Glomerular endothelial cell (primary cell): ENCODE data around the gene CLDN22. TPM values are rescaled to one million over a fixed set of nuclear protein-coding genes. Genes with fewer than 3 reads are reported as not detected.

Source experiments
- DNase-seq: peaks from one replicate; pipeline ENCODE4 v3.0.0-alpha.2; 2011; ENCODE audit warnings: low read depth, low spot score; ENCODE audit errors: extremely low read depth
- total RNA-seq: library from RNA; depleted of rRNA; stranded (reverse); fragments of >200 nt; gene quantifications from 2 replicates; pipeline ENCODE4 v1.2.3, GENCODE V29; 2015

Gene CLDN22
- total RNA-seq, 1 donor from 2014 or later, result not detected

DNA sequence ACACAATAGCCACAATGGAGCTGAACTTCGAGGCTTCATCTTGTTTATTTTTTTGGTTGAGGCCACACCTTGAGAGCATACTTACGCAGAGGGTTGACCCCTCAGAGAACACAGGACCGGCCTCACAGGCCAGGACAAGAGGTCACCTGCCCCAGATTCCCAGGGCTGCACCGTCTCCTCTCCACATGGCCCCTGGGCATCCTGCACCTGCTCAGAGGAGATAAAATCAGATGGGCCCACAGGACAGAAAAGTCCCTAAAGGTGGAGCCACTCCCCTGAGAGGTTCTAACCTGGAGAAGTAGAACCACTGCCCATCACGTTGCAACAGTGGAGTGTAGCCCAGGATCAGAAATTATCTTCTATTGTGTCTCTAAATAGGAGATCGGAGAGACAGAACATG is 3.2 kb upstream of the CLDN22 start:
- DNase-seq, result no peak

GRCh38 chr4:183322326-183322725 is 2.2 kb upstream of the CLDN22 start, which contains the start of gene CLDN24:
Gene CLDN24, minus strand, starts transcription at chr4:183322426. Its CDS starts 0 bp downstream, at chr4:183322426.
- no peak for DNase-seq

- no peak for DNase-seq
Measured at GRCh38 chr4:183321516-183321915, 1.4 kb upstream of the CLDN22 start.

- no peak for DNase-seq
Measured at GRCh38 chr4:183321079-183321478, 1.0 kb upstream of the CLDN22 start.

- DNase-seq, result no peak
Measured at GRCh38 chr4:183318656-183319055, 1.4 kb downstream of the CLDN22 start.

- no peak for DNase-seq
Measured at GRCh38 chr4:183314806-183315205, 5.3 kb downstream of the CLDN22 start.

GRCh38 chr4:183314336-183314735 is 5.7 kb downstream of the CLDN22 start:
- DNase-seq, result no peak

DNA sequence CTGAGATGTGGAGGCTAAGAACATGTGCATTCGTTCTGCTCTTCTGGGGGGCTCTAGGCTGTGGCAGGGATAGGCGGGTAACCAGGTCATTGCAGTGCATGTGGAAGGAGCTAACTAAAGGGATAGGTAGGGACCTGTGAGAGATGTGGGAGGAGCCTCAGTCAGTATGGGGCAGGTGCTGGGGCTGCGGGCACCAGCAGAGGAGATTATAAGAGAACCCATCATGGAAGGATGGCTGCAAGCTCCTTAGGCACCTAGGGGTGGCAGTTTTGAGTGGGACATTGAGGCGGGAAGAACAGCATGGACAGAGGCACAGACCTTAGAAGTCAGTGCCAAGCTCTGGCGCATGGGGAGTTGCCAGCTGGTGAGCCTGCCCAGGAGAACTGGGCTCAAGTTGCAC is 7.2 kb downstream of the CLDN22 start:
- no peak for DNase-seq

DNA sequence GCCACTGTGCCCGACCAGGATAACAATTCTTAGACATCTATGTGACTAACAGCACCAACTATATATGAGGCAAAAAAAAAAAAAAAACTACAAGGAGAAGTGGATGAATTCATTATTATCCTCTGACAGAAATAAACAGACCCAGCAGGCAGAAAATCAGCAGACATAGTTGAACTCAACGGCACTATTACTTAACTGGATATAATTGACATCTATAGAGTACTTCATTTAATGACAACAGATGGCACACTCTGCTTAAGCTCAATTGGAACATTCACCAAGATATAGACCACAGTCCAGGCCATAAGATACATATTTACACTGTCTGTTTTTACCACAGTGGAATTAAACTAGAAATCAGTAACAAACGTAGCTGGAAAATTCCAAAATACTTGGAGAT is 13.3 kb downstream of the CLDN22 start:
- DNase-seq, result no peak

DNA sequence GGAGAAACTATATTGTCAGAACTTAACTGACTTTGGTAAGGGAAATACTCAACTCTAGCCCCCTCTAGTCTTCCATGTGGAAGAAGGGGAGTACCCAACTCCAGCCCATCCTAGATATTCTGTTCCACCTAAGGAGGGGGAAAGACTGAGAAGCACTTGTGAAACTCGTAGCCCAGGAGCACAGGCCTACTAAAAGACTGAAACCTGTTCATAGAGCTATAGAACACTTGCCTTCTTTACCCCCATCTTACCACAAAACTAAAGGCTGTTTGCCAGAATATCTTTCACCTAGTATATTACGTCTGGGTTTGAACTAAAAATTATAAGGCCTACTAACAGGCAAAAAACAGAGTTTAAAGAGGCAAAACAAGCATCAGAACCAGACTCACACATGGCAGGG is 15.5 kb downstream of the CLDN22 start:
- no peak for DNase-seq

DNA sequence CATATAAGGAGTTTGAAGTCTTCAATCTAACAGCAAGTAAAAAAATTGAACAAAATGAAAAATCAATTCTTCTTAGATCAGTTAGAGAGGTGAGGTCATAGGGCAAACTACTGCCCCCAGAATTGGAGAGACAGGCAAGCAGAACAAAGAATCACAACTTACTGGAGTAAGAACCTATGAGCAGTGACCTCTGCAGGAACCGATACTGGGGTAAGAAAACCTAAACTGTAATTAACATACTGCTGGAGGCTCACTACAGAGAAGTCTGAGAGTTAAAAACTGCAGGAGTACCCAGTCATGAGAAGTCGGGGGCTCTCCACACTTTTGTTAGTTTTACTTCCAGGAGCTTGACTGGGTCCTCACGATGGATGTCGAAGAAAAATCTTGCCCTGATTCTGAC is 16.0 kb downstream of the CLDN22 start:
- DNase-seq, result no peak

DNA sequence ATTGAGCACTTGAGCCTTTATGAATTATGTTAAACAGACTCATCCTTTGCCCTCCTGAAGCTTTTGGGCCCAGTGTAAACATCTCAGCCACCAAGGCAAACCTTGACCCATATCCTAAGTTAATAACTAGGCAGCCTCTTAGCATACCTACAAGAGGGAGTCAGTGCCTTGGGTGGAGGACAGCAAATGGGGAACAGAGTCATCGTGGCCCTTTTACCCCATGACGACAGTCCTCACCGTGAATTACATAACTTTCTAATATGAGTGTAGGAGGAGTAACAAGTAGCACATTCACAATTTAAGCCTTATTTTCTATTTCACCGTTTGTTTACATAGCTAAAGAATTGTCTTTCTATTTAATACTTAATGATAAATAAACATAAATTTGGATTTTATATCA is 16.8 kb downstream of the CLDN22 start:
- DNase-seq, result no peak

GRCh38 chr4:183300655-183301054 is 19.4 kb downstream of the CLDN22 start:
- no peak for DNase-seq

DNA sequence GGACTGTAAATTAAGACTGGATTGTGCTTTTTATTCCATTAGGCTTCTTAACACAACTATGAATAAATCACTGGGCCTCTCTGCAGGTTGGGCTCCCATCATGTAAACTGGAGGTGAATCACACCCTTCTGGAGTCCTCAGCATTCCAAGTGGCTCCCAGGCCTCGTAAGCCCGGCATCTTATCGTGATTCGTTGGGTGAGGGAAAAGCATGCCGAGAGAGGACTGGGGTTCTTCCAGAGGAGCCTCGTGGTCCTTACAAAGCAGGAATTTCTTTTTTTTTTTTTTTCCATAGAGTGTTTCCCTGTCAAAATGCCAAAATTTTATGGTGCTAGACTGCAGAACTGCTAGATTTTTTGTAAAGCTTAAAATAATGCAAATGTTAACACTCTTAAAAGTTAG is 20.0 kb downstream of the CLDN22 start:
- no peak for DNase-seq

- DNase-seq, result no peak
Measured at GRCh38 chr4:183299464-183299863, 20.6 kb downstream of the CLDN22 start.

GRCh38 chr4:183297675-183298074 is 22.4 kb downstream of the CLDN22 start:
- no peak for DNase-seq

DNA sequence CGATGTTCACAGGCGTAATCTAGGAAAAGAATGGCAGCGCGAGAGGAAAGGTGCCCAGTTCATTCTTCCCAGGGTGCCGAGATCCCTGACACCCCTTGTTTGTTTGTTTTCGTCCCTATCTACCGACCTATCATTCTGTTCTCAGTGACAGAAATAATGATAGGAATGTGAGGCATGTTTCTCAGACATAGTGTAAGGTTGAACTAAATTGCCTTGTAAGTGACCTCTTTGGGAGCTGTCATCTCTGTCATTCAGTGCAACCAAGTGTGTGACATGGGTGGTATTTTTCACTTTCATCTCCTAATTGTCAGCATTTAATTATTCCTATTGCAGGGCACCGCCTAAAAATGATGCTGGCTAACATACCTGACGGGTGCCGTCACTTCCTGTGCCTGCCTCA is 24.4 kb downstream of the CLDN22 start:
- no peak for DNase-seq

DNA sequence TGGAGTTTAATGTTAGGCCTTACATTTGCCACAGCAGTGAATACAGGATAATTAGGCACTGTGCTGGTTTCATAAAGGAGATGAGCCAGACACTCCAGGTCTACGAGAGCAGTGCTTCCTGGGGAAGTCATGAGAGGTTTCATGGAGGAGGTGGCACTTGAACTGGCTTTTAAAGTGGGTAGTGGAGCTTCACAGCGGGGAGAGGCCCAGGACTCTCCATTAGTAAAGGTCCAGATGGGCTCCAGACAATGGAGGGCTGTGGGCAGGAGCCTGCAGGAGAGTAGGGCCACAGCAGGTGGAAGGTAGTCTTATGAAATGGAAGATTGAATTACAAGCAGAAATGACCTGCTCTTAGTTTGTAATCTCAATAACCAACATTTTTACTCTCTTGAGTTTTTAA is 29.0 kb downstream of the CLDN22 start:
- no peak for DNase-seq

GRCh38 chr4:183289688-183290087 is 30.4 kb downstream of the CLDN22 start:
- DNase-seq, result no peak

DNA sequence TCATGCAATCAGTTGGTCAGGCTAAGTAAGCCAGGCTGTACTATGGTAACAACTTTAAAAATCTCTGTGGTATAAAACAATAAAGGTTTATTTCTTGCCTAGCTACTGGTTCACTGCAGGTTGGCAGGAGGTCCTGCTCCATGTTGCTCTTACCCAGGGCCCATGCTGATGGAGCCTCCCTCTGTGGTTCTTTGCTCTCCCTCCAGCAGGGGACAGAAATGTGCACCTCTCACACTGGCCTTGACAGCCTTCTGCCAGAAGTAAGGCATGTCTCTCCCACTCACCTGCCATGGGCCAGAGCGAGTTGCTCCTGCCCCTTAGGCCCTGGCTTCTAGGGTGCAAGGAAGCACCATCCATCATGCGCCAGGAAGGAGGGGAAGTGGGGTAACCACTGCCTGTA is 31.1 kb downstream of the CLDN22 start:
- no peak for DNase-seq

GRCh38 chr4:183287677-183288076 is 32.4 kb downstream of the CLDN22 start:
- no peak for DNase-seq

DNA sequence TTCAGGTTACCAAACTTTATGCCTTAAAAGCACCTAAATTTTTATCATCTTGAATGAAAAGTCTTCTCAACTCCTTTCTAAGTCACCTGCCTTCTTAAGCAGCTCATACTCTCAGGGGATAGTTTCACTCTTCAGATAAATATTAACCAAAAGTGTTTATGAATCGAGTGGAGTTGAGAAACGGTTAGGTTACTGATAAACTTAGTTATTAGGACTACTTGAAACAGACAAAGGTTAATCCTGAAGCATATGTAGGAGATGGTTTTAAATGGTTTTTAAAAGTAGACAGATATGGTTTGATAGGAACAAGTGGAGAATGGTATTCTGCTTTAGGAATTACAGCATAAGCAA is 32.8 kb downstream of the CLDN22 start:
- no peak for DNase-seq

GRCh38 chr4:183286590-183287308 is 33.3 kb downstream of the CLDN22 start:
- no peak for DNase-seq
